ENCODE measurements around the gene HTR3C. TPM values are rescaled to one million over a fixed set of nuclear protein-coding genes. Genes with fewer than 3 reads are reported as not detected.
"Not testable (repeated sequence)": the region's sequence is repeated elsewhere in the genome, so short reads cannot be mapped to it uniquely, and the experiment has no call there.

Gene HTR3C
- total RNA-seq, 1 experiment from 2014 or later = not detected

DNA sequence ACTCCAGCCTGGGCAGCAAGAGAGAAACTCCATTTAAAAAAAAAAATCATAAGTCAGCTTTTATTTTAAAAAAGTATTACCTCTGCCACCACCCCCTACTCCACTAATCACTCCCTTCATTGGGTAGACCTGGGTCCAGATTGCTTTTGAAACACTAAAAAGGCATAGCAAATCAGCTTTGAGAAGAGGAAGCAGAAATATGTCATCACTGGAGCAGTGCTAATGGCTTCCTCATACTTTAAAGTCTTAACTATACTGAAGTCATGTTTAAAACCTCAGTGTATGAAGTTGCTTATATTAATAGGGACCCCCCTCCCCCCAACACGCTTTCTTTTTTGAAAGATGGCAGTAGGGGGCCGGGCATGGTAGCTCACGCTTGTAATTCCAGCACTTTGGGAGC, 22.3 kb upstream of the HTR3C start:
- no peak for DNase-seq (ENCODE audit: low read depth)

DNA sequence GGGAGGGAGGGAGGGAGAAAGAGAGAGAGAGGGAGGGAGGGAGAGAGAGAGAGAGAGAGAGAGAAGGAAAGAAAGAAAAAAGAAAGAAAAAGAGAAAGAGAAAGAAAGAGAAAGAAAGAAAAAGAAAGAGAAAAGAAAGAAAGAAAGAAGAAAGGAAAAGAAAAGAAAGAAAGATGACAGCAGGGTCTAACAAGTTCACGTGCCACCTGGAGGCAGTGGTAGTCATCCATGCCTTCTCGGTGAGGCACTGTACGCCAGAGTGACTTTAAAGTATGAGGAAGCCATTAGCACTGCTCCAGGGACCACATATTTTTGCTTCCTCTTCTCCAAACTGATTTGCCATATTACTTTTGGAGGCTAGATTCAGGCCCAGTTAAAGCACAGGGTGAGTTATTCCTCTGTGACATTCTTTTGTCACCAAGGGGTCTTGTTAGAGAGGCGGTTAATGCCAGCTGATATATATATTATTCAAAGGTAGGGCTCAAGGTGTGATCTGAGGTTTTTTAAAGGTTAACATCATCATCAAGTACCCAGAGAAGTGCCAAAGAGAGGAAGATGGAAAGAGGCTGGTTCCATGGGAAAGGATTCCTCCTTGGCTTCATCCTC, 21.6 kb upstream of the HTR3C start, which contains the start of gene HTR3D:
Gene HTR3D (plus strand): TSS at position 556 of the 606 bp plus-strand sequence. CDS start 0 bp downstream, at position 556.
- peak; percentile 32 for DNase-seq (ENCODE audit: low read depth)

DNA sequence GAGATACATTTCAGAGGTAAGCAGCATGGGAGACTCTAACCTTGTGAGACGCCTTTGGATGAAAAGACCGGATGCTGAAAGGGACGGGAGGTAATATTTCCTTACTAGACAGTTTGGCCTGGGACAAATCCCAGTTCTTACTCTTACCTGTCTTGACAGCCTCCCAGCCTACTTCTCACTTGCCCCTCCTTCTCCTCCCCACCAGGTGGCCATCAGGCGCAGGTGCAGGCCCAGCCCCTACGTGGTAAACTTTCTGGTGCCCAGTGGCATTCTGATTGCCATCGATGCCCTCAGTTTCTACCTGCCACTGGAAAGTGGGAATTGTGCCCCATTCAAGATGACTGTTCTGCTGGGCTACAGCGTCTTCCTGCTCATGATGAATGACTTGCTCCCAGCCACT, 15.0 kb upstream of the HTR3C start:
- DNase-seq (ENCODE audit: low read depth) = no peak

DNA sequence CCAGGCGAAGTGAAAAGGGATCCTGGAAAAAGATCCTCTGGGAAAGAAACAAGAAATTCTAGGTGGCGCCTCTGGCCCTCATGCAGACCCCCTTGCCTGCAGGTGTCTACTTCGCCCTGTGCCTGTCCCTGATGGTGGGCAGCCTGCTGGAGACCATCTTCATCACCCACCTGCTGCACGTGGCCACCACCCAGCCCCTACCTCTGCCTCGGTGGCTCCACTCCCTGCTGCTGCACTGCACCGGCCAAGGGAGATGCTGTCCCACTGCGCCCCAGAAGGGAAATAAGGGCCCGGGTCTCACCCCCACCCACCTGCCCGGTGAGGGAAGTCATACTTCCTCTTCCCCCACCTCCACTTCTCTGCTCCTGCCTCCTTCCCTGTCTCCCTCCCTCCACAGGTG, 14.5 kb upstream of the HTR3C start:
- not testable (repeated sequence) for DNase-seq (ENCODE audit: low read depth)

DNA sequence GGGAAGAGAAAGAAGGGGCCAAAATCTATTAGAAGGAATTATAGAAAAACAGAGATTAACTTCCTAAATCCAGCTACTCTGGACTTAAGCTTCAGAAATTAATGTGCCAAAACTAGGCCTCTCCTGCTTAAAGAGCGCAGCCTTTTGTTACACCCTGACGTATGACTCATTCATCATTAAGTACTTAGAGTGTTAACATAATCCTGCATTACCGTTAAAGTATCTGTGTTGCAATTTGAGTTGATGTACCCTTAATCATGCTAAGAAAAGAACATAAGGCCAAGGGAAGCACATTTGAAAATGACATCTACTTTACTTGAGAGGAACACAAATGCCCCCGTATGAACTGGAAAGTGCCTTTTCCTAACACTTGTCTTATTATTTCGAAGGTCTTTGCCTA, 13.4 kb upstream of the HTR3C start:
- no peak for DNase-seq (ENCODE audit: low read depth)

DNA sequence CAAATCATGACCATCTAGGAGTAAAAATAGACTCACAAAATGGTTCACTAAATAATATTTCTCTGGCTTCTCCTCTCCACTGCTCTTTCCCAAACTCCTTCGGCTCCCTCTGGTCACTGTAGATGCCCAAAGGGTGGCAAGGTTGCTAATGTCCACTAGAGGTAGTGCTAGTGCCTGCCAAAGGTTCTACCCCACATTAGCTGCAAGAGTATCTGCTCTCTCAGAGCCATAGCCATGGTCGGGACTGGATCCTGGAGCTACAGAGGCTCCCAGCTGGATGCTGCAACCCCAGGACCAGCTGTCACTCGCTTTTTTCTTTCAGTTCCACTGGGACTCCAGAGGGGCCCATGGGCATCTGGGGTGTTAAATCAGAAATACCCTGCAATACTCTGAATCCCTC, 12.8 kb upstream of the HTR3C start:
- peak; percentile 27 for DNase-seq (ENCODE audit: low read depth)

DNA sequence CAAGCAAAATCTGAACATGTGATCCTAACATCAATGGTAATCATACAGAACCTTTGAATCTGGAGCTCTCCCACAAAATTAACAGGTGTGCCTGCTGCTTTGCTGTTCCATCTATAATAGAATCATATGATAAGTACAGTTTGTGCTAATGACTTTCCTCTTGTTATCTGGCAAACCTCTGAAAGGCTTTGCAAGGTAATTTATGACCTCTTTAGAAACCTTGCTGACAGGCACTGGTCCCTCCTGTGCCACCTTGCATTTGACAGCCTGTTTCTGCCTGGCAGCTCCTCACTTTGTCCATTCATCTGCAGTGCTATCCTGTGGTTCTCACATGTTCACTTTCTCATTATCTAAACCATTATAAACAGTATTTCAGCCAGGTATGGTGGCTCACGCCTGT, 10.2 kb upstream of the HTR3C start:
- no peak for DNase-seq (ENCODE audit: low read depth)

DNA sequence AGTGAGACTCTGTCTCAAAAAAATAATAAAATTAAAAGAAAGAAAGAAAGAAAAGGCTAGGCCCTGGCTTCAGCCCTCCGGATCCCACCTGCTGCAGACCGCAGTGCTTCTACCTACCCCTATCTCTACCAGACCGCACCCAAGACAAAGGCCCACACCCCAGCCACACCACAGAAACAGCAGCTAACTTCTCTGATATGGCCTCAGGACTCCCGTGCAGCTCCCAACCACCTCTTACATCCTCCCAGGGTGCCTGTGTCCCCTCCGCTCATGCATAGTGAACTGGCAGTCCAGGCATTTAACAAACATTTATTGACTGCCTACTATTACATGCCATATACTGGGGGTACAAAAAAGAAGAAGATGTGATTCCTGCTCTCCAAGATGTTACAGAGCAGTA, 6.9 kb upstream of the HTR3C start:
- no peak for DNase-seq (ENCODE audit: low read depth)

DNA sequence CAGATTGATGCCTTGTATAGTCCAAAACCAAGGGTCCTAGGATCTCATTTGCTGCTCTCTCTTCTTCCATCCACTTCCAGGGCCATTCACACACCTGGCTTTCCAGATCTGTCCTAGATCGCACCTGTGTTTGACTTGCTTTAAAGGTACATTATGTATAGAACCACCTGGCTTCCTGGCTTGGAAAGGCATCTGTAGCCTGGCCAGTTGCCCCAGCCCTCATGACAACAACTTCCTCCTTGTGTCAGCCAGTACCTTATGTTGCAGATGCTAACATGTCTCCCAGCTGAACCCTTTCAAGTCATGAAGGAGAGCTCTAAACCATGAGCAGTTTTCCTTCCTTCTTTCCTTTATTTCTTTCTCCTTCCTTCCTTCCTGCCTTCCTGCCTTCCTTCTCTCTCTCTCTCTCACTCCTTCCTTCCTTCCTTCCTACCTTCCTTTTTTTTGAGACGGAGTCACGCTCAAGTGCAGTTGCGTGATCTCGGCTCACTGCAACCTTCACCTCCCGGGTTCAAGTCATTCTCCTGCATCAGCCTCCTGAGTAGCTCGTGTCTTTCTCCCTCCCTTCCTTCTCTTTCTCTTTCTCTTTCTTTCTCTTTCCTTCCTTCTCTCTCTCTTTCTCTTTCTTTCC, 2.5 kb upstream of the HTR3C start:
- DNase-seq (ENCODE audit: low read depth) = no peak

DNA sequence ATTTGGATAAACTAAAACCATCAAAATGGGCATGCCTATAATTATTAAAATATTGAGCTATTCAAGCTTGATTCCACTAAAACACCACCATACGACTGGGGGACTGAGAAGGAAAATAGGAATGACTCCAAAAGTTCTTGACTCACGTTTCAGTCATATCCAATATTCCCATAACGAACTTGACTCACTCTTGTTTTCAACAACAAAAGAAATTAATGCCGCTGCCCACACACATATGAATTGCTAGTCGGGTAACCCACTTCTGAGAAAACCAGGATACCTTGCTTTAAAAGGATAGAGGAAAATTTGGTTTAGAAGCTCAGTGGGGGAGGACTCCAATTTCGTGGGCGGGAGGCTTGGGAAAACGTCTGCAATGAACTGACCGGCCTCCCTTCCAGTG, 5.2 kb downstream of the HTR3C start:
- DNase-seq (ENCODE audit: low read depth) = peak; percentile 42

DNA sequence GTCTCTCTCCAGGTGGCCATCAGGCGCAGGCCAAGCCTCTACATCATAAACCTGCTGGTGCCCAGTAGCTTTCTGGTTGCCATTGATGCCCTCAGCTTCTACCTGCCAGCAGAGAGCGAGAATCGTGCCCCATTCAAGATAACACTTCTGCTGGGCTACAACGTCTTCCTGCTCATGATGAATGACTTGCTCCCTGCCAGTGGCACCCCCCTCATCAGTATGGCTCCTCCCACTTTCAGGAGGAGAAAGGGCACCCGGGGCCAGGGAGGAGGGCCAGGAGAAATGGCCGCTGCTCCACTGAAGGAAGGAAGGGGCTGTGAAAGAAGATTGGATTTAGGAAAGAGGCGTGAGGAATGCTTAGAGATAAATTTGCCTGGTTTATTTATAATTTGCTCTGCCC, 6.6 kb downstream of the HTR3C start:
- DNase-seq (ENCODE audit: low read depth) = no peak

DNA sequence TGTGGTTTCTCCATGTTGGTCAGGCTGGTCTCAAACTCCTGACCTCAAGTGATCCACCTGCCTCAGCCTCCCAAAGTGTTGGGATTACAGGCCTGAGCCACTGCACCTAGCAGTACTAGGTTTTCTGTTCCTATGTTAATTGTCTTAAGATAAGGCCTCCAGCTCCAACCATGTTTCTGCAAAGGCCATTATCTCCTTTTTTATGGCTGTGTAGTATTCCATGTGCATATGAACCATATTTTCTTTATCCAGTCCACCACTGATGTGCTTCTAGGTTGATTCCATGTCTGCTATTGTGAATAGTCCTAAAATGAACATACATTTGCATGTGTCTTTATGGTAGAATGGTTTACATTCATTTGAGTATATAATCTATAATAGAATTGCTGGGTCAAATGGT, 9.8 kb downstream of the HTR3C start:
- DNase-seq (ENCODE audit: low read depth) = no peak

DNA sequence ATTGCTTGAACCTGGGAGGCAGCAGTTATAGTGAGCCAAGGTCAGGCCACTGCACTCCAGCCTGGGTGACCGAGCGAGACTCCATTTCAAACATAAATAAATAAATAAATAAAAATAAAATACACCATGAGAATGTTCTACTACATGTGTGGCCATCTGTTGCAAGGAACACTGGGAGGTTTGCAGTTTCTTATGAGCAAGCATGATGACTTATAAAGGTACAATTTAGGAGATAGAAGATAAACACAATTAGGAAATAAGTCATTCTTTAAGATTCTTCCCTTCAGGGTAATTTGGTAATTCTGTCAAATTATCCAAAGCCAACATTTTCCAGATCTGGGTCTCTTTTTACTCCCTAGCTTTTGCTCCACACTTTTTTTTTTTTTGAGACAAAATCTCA, 13.4 kb downstream of the HTR3C start:
- no peak for DNase-seq (ENCODE audit: low read depth)

DNA sequence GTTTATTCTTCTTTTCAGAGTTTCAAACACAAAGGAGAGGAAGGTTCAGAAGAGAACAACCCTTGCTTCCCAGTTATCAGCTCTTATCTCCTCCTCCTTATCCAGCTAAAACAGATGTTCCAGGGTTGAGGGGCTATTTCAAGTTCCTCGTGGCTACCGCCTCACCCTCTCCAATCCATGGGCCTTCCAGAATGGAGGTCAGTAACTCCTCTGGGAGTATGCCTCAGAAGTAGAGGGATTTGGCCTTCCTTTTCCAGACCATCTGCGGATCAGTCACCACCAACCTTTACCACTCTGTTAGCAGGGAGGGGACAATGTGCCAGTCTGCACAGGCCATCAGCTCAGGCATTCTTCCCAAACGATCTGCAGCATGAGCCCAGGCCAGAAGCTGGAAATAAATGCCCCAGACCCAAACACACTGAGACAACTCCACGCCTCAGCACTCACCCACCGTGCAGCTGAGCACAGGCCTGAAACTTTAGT, 14.8 kb downstream of the HTR3C start:
- no peak for DNase-seq (ENCODE audit: low read depth)

DNA sequence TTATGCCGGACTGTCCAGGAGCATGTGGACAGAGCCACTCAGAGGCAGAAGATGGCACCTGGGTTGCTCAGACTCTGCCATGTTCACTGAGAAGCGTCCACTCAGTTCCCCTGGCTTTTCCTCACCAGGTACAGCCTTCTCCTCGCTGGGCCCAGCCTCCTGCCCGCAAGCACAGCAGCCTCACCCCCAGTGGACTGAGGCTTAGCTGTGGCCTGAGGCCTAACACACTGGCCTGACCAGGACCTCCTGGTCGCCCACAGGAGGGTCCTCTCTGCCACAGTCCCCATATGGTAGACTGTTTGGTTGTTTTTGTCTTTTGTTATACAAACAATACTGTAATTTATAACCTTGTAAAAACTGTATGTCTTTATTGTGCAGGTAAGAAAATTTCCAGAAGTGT, 15.5 kb downstream of the HTR3C start:
- no peak for DNase-seq (ENCODE audit: low read depth)

DNA sequence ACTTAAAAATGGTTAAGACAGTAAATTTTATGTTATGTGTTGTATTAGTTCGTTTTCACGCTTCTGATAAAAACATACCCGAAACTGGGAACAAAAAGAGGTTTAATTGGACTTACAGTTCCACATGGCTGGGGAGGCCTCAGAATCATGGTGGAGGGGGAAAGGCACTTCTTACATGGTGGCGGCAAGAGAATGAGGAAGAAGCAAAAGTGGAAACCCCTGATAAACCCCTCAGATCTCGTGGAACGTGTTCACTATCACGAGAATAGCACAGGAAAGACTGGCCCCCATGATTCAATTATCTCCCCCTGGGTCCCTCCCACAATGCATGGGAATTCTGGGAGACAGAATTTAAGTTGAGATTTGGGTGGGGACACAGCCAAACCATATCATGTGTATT, 18.3 kb downstream of the HTR3C start:
- DNase-seq (ENCODE audit: low read depth) = not testable (repeated sequence)

DNA sequence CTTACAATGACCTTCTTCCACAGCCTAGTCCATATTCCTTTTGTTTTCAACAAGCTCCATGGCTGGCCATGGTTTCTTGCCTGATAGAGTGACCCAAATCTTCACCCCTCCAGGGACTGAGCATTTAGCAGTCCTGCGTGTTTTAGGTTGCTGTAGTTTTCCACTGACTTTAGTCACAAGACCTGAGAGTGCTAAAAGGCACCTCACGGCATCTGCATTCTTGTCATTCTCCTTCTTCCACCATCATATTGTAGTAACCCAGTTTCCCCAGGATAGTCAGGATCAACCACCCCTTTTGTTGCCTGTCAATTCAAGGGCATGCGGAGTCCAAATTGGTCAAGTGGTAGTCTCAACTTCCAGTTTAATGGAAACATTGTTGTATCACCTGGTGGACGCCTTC, 20.8 kb downstream of the HTR3C start:
- no peak for DNase-seq (ENCODE audit: low read depth)

DNA sequence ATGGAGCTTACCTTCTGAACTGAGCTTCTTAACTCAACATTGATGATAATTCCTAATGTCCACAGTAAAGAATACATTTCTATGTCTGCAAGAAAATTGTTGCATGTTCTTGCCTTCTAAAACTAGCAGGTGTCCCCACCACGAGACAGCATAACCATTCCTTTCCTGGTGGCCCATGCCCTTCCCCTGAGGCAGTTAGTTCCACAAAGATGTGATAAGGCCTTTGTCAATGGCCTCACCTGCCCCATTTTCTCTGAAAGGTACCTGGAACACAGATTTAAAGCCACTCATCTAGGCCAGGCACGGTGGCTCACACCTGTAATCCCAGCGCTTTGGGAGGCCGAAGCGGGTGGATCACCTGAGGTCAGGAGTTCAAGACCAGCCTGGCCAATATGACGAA, 23.1 kb downstream of the HTR3C start:
- no peak for DNase-seq (ENCODE audit: low read depth)

DNA sequence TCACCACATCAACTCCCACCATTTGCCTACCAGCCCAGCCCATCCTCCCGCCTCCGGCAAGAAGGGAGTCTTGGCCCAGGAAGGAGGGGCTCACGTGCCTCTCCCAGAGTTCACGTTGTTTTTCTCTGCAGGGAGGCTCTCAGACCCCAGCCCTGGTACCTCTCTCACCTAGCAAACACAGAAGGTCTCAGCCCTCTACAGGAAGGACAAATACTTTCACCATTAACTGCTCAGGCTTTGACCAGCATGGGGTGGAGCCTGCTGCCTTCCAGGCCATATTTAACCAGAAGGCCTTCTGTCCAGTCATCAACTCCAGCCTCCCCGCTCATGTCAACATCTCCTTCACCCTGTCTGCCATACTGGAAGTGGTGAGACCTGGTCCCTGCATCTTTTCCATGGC, 25.0 kb downstream of the HTR3C start:
- no peak for DNase-seq (ENCODE audit: low read depth)

DNA sequence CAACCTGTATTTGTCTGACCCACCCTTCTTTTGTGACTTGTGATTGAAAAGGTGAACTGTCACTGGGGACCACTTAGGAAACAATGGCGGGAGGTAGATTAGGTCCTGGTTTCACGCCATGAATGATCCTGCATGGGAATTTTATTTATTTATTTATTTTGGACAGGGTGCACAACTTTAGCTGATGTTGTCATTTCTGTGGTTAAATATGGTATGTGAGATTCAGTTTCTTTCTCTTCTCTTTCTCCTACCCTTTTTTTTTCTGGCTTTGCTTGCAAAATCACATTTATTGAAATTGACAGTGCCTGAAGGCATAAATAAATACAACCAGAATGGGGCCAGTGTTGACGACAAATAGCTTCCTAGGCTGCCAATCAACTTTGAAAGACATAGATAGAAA, 26.0 kb downstream of the HTR3C start:
- no peak for DNase-seq (ENCODE audit: low read depth)

DNA sequence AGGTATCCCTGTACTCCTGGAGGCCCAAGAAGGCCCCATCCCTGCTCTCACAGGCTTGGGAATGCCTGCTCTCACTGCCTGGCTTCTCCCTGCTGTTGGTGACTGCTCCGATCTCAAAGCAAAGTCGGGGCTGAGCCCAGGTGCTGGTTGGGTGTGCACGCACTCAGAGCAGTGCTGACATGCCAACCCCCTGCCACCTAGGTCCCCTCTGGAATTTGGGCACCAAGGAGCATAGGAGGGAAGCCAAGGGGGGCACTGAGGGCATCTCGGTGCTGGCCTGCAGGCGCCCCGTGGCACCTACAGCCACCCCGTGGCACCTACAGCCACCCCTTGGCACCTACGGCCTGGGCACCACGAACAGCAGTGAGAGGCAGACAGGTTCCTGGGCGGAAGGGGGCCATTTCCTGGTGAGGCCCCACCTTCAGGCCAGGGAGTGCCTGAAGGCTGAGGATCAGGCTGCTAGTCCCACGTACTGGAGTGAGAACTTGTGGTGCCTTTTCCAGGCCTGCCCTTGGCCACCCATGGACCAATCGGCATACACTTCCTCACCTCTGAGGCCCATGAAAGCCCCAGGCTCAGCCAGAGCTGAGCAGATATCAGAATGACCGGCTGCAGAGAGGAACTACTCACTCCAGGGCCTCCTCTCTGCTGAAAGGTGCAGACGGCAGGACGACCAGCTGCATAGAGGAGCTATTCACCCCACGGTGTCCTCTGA, 28.4 kb downstream of the HTR3C start:
- no peak for DNase-seq (ENCODE audit: low read depth)

DNA sequence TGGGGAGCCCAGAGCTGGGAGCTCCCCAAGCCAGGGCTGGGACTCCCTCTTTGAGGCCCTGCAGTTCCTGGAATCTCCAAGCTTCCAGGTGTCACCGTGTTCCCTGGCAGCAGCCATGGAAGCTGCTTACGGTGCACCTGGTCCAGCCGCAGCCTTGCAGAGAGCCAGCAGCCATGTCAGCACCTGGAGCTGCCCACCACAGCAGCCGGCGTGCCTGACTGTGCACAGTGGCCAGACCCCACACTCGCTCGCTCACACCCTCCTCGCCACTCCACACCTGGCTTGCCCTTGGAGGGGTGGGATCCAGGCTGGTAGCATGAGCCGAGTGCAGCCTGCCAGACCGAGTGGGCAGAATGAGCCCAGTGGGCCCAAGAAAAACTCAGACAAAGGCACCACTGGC, 29.2 kb downstream of the HTR3C start:
- DNase-seq (ENCODE audit: low read depth) = no peak

DNA sequence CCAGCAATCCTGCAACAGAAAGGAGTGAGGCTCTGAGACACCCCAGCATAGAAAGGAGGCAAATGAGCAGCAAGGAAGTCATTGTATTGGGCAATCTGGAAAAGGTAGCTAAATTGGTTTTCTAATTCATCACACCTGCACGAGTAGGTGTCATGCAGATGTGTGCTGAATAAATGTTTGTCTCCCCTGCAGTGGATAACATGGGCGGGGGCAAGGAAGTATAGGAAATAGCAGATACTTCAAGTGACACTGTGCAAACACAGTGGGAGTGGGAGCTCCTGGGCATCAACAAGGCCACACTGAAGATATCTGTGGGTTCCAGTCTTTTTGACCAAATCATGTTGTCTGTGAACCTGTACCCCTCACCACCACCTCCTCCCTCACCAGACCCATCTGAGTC, 29.6 kb downstream of the HTR3C start:
- no peak for DNase-seq (ENCODE audit: low read depth)
